GM12878 (cell line): ENCODE data around the gene ADCY10. TPM values are rescaled to one million over a fixed set of nuclear protein-coding genes. Genes with fewer than 3 reads are reported as not detected.

Experiments used
- BACH1 ChIP-seq: fragments of 450-650 bp; IDR thresholded peaks from 2 replicates; pipeline ENCODE4 v1.6.1; 2017; ENCODE audit warnings: mild to moderate bottlenecking, borderline replicate concordance
- BHLHE40 ChIP-seq, 2 experiments: fragments of 450-650 bp in 1 of 2; IDR thresholded peaks; 2 replicates each; pipeline ENCODE4 v1.6.1; 2011 to 2017; ENCODE audit warnings: low read depth in 2 of 2, borderline replicate concordance in 1 of 2, improper control_type of control experiment in 1 of 2, low read length in 1 of 2, mild to moderate bottlenecking in 1 of 2
- BRCA1 ChIP-seq: IDR thresholded peaks from 2 replicates; pipeline ENCODE4 v1.6.1; 2011; ENCODE audit warnings: low read depth, low read length, improper control_type of control experiment
- GATAD2B ChIP-seq: fragments of 450-650 bp; conservative IDR thresholded peaks from 2 replicates; pipeline ENCODE4 v1.6.1; 2017; ENCODE audit warnings: low read depth, mild to moderate bottlenecking, moderate library complexity
- HCFC1 ChIP-seq: fragments of 150-350 bp; IDR thresholded peaks from 2 replicates; pipeline ENCODE4 v1.6.1; 2014; ENCODE audit warnings: low read length
- MTA2 ChIP-seq: fragments of 450-650 bp; IDR thresholded peaks from 2 replicates; pipeline ENCODE4 v1.6.1; 2016; ENCODE audit warnings: low read depth, mild to moderate bottlenecking, moderate library complexity
- NR2C1 ChIP-seq: fragments of 450-650 bp; IDR thresholded peaks from 2 replicates; pipeline ENCODE4 v1.6.1; 2017; ENCODE audit warnings: antibody characterized with exemption, mild to moderate bottlenecking, moderate library complexity
- NR2C2 ChIP-seq: IDR thresholded peaks from 2 replicates; pipeline ENCODE4 v1.6.1; 2011; ENCODE audit warnings: borderline replicate concordance, low read depth; ENCODE audit not compliant: control insufficient read depth, insufficient read length
- POLR2AphosphoS2 ChIP-seq: IDR thresholded peaks from 2 replicates; pipeline ENCODE4 v1.6.1; 2011; ENCODE audit warnings: low read depth, mild to moderate bottlenecking, low read length, improper control_type of control experiment, moderate library complexity
- POLR2AphosphoS5 ChIP-seq: IDR thresholded peaks from 2 replicates; pipeline ENCODE4 v1.6.1; 2011; ENCODE audit warnings: mild to moderate bottlenecking, low read length, inconsistent platforms
- RCOR1 ChIP-seq: conservative IDR thresholded peaks from 2 replicates; pipeline ENCODE4 v1.6.1; 2012; ENCODE audit warnings: low read depth, low read length, improper control_type of control experiment
- SKIL ChIP-seq: fragments of 450-650 bp; IDR thresholded peaks from 2 replicates; pipeline ENCODE4 v1.6.1; 2017; ENCODE audit warnings: mild to moderate bottlenecking, low read depth, inconsistent platforms; ENCODE audit not compliant: poor library complexity, severe bottlenecking
- SMAD1 ChIP-seq: fragments of 450-650 bp; IDR thresholded peaks from 2 replicates; pipeline ENCODE4 v1.6.1; 2018; ENCODE audit warnings: mild to moderate bottlenecking, low read depth; ENCODE audit not compliant: partially characterized antibody
- SMAD5 ChIP-seq: IDR thresholded peaks from 2 replicates; pipeline ENCODE4 v1.6.1; 2016; ENCODE audit warnings: antibody characterized with exemption, low read depth
- SMC3 ChIP-seq: IDR thresholded peaks from 2 replicates; pipeline ENCODE4 v1.6.1; 2011; ENCODE audit warnings: low read length, improper control_type of control experiment, borderline replicate concordance
- SP1 ChIP-seq: IDR thresholded peaks from one replicate; pipeline ENCODE4 v1.6.1; 2011; ENCODE audit warnings: low read depth, low read length
- SRF ChIP-seq, 2 experiments: IDR thresholded peaks; 2 replicates each; pipeline ENCODE4 v1.6.1; 2011; ENCODE audit warnings: low read depth in 2 of 2, low read length in 2 of 2, mild to moderate bottlenecking in 1 of 2, moderate library complexity in 1 of 2
- TCF7 ChIP-seq: IDR thresholded peaks from 2 replicates; pipeline ENCODE4 v1.6.1; 2014; ENCODE audit warnings: antibody characterized with exemption, borderline replicate concordance
- USF1 ChIP-seq: IDR thresholded peaks from 2 replicates; pipeline ENCODE4 v1.6.1; 2011; ENCODE audit warnings: borderline replicate concordance, low read depth, mild to moderate bottlenecking, moderate library complexity, mixed read lengths, low read length; ENCODE audit not compliant: insufficient read depth; ENCODE audit errors: extremely low read length
- YY1 ChIP-seq: IDR thresholded peaks from 2 replicates; pipeline ENCODE4 v1.6.1; 2011; ENCODE audit warnings: low read depth, mild to moderate bottlenecking, low read length
- ZBED1 ChIP-seq: IDR thresholded peaks from 2 replicates; pipeline ENCODE4 v1.6.1; 2016; ENCODE audit warnings: borderline replicate concordance
- ZNF207 ChIP-seq: fragments of 450-650 bp; IDR thresholded peaks from 2 replicates; pipeline ENCODE4 v1.6.1; 2014; ENCODE audit warnings: antibody characterized with exemption, mild to moderate bottlenecking, borderline replicate concordance
- polyA plus RNA-seq, 11 experiments: library from polyadenylated mRNA; depleted of rRNA in 4 of 11; unstranded in 6 of 11; stranded (reverse) in 5 of 11; fragments of >200 nt; fragmentation: Nextera tagmentation in 4 of 11; fragmentation: Illumina TruSeq in 1 of 11; extraction: Ambion mirVana in 4 of 11; extraction: Trizol in 1 of 11; gene quantifications; 1 replicate in 1 of 11; 2 replicates in 10 of 11; pipeline versions ENCODE4 v1.2.1 to v1.2.3, GENCODE V29; 2011 to 2016; ENCODE audit warnings: inconsistent platforms in 2 of 11, missing spikeins in 2 of 11, low read depth in 1 of 11
- total RNA-seq, 4 experiments: library from RNA; depleted of rRNA in 3 of 4; stranded (reverse); fragments of >200 nt in 3 of 4; fragmentation: Illumina TruSeq in 1 of 4; extraction: Trizol in 1 of 4; gene quantifications; 2 replicates each; pipeline versions ENCODE4 v1.2.1 to v1.2.3, GENCODE V29; 2013 to 2021
- TF ChIP-seq, protein P1 (sequence below): fragments of 450-650 bp; IDR thresholded peaks from 2 replicates; pipeline ENCODE4 v1.6.1; 2016; ENCODE audit warnings: mild to moderate bottlenecking, moderate library complexity, borderline replicate concordance

ADCY10 gene
- total and polyA plus RNA-seq, 10 of the 15 experiments (the other 5 are each of a cell fraction or from before 2014, with no cell fraction given), result 0.13 to 0.22 TPM; not detected in 8

DNA sequence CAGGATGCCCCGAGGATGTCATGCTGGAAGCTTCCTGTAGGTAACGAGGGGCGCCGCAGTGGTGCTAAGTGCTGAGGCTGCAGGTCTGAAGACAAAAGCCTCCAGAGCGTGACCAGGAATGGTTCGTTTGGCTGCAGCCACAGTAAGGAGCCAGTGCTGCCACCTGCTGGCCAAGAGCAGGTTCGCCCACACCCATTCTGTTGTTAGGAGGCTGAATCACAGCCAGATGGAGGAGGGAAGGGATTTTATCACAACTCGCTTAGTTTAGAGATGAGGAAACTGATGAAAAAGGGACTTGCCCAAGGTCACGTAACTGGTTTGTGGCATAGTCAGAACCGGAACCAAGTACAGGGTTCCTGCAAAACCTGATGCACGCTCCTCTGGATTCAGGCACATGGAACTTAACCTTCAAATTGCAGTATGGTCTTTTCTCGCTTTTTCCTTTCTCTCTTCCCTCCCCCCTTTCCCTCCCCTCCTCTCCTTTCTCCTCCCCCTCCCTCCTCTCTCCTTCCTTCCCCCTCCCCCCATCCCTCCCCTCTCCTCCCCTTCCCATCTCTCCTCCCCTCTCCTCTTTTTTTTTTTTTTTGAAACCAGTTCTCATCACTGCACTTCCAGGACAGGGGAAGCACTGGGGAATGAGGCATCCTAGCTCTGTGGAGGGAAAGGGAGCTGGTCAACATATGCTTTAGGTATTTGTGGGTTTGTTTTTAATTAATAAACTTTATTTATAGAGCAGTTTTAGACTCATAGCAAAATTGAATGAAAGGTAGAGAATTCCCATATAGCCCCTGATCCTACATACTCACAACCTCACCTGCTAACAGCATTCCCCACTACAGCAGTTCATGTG lies 110.4 kb downstream of the ADCY10 start (continued):
- TF ChIP-seq SKIL (peak; percentile 24), POLR2AphosphoS2 (no peak), YY1 (peak; percentile 85), NR2C1 (no peak), TCF7 (no peak), BHLHE40 (IDR thresholded peaks at IDR 0.05; ENCODE audit: borderline replicate concordance in 1 of 2, low read depth in 2 of 2, low read length in 1 of 2) (peak; percentile 12 to 44; a peak in 1 of 4 replicates), POLR2AphosphoS5 (no peak), GATAD2B (no peak; the same call in 1 of the 2 replicates), USF1 (no peak), HCFC1 (no peak), MTA2 (no peak), SP1 (no peak), RCOR1 (no peak; the same call in 1 of the 2 replicates), SMAD5 (no peak), SRF (IDR thresholded peaks at IDR 0.05; ENCODE audit: low read depth in 2 of 2, low read length in 2 of 2) (0 out of 4 replicates have a peak, but pooled peaks of 1 of the 2 experiments have one; percentile 6), NR2C2 (no peak), SMC3 (peak; percentile 83), ZBED1 (no peak), BRCA1 (no peak), BACH1 (no peak), ZNF207 (peak; percentile 45; the same call in 1 of the 2 replicates), SMAD1 (no peak)
- TF ChIP-seq, protein P1, sequence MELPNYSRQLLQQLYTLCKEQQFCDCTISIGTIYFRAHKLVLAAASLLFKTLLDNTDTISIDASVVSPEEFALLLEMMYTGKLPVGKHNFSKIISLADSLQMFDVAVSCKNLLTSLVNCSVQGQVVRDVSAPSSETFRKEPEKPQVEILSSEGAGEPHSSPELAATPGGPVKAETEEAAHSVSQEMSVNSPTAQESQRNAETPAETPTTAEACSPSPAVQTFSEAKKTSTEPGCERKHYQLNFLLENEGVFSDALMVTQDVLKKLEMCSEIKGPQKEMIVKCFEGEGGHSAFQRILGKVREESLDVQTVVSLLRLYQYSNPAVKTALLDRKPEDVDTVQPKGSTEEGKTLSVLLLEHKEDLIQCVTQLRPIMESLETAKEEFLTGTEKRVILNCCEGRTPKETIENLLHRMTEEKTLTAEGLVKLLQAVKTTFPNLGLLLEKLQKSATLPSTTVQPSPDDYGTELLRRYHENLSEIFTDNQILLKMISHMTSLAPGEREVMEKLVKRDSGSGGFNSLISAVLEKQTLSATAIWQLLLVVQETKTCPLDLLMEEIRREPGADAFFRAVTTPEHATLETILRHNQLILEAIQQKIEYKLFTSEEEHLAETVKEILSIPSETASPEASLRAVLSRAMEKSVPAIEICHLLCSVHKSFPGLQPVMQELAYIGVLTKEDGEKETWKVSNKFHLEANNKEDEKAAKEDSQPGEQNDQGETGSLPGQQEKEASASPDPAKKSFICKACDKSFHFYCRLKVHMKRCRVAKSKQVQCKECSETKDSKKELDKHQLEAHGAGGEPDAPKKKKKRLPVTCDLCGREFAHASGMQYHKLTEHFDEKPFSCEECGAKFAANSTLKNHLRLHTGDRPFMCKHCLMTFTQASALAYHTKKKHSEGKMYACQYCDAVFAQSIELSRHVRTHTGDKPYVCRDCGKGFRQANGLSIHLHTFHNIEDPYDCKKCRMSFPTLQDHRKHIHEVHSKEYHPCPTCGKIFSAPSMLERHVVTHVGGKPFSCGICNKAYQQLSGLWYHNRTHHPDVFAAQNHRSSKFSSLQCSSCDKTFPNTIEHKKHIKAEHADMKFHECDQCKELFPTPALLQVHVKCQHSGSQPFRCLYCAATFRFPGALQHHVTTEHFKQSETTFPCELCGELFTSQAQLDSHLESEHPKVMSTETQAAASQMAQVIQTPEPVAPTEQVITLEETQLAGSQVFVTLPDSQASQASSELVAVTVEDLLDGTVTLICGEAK, result no peak
